ENCODE measurements around the gene ZNF846.
A peak's percentile ranks its signal among the peaks of the same experiment; 100 is the strongest.
"Not testable (repeated sequence)": the region's sequence is repeated elsewhere in the genome, so short reads cannot be mapped to it uniquely, and the experiment has no call there.

The ZNF846 gene

DNA sequence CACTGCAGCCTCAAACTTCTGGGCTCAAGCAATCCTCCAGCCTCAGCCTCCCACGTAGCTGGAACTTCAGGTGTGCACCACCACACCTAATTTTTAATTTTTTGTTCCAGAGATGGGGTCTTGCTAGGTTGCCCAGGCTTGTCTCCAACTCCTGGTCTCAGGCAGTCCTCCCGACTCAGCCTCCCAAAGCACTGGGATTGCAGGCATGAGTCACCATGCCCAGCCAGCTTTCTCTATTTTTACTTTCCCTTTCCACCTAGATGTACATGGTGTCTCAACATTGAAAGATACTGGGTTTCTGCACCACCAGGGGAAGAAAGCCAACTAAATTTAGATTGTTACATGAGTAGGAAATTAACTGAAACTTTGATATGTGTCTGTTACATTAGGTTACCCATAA, 13.8 kb upstream of the ZNF846 start:
- DNase-seq, result no peak

- DNase-seq, result no peak
Measured at GRCh38 chr19:9757544-9758501, 10.7 kb downstream of the ZNF846 start.

- DNase-seq, result no peak
Measured at GRCh38 chr19:9752701-9753443, 15.7 kb downstream of the ZNF846 start.

- no peak for DNase-seq
Measured at GRCh38 chr19:9751446-9751845, 17.1 kb downstream of the ZNF846 start.

DNA sequence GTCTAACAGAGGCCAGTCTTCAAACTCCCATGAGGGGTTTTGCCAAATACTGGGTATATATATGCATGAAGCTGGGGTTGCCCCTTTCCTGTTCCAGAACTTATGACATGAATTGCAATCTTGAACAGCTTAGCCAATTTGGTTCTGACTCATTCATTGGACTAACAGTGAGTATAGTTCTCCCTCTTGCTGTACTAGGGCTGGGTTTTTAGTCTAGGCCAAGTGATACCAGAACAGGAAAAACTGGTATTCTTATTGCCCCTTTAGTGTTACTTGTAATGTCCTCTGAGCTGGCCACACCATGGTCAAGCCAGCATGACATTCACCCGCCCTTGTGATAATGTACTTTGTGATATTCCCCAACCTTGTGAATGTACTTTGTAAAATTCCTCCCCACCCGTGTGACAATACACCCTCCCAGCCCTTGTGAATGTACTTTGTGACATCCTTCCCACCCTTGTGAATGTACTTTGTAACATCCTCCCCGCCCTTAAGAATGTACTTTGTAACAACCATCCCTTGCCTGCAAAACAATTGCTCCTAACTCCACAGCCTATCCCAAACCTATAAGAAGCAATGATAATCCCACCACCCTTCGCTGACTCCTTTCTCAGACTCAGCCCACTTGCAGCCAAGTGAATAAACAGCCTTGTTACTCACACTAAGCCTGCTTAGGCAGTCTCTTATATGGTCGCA, 26.9 kb downstream of the ZNF846 start:
- no peak for DNase-seq

- peak; percentile 8 for DNase-seq
Measured at GRCh38 chr19:9735986-9736385, 32.6 kb downstream of the ZNF846 start.

GRCh38 chr19:9730056-9730455, 38.5 kb downstream of the ZNF846 start:
- not testable (repeated sequence) for DNase-seq

- no peak for DNase-seq
Measured at GRCh38 chr19:9729162-9729561, 39.4 kb downstream of the ZNF846 start.

DNA sequence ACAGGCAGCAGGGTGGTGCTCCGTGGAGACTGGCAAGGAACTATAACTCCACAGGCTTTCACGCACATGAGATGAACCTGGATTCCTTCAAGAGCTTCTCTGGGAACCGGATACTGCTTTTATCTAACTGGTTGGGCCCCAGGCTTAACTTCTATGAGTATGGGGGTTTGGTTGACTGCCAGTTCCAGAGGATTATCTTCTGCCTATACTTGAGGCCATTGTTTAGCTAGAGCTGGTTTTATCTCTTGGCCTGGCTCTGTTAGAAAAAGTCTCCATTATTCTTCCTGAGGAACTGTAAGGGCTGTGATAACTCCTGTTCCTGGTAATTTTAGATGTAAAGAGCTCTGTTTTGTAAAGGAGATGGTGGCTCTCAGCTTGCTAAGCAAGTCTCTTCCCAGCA, 40.9 kb downstream of the ZNF846 start:
- no peak for DNase-seq

DNA sequence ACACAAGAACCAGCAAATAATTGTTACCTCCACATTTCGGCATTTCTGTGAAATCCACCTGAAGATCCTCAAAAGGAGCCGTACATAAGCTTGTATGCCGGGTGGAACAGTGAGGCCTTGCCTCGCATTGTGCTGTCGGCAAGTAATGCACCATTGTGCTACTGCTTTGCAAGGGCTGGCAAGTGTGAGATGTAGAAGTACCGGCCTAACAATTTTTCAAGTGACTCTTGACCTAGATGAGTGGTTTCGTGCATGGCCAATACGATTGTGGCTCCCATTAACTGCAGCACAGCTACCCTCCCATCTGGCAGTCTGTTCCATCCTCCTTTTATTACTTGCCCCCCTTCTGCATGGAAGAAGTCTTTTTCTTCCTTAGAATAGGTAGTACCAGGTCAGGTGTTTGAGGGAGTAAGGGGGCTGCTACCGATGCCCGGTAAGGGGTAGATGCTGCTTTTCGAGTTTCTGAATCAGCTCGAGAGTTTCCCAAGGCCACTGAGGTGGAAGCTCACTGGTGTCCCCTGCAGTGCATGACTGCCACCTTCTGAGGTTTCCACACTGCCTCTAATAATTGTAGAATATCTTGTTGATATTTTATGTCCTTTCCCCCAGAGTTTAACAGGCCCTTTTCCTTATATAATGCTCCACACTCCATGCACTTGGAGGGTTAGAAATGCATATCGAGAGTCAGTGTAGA, 42.9 kb downstream of the ZNF846 start:
- not testable (repeated sequence) for DNase-seq

GRCh38 chr19:9724157-9724556, 44.4 kb downstream of the ZNF846 start:
- no peak for DNase-seq

- no peak for DNase-seq
Measured at GRCh38 chr19:9721861-9722260, 46.7 kb downstream of the ZNF846 start.

DNA sequence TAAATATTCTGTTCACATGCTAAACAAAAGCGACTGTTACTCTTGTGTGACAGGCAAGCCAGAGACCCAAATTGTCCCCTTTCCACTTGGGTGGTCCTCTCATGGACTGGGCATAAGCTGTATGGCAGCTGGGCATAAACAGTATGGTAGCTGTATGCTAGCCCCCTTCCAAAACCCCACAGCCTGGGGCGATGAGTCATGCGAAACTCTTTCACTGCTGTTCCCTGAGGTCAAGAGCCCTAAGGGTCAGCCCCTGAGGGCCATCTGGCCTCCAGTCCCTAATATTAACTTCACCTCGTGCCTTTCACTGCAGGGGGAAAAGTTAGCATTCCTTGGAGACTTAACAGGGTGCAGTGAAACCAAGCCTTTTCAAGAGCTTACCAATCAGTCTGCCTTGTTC, 48.0 kb downstream of the ZNF846 start:
- DNase-seq, result no peak

- no peak for DNase-seq
Measured at GRCh38 chr19:9711815-9712214, 56.7 kb downstream of the ZNF846 start.

GRCh38 chr19:9709305-9709704, 59.2 kb downstream of the ZNF846 start:
- no peak for DNase-seq

DNA sequence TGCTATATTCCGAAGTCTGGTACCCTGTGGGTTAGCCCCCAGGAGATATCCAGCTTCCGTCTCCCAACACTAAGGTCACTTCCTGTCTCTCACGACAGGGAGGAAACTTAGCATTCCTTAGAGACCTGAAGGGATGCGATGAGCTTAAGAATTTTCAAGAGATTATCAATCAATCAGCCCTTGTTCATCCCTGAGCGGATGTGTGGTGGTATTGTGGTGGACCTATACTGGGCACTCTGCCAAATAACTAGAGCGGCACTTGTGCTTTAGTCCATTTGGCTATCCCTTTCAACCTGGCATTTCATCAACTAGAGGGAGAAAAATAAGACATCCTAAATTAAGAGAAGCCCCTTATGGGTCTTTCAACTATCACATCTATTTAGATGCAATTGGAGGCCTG, 62.7 kb downstream of the ZNF846 start:
- no peak for DNase-seq

DNA sequence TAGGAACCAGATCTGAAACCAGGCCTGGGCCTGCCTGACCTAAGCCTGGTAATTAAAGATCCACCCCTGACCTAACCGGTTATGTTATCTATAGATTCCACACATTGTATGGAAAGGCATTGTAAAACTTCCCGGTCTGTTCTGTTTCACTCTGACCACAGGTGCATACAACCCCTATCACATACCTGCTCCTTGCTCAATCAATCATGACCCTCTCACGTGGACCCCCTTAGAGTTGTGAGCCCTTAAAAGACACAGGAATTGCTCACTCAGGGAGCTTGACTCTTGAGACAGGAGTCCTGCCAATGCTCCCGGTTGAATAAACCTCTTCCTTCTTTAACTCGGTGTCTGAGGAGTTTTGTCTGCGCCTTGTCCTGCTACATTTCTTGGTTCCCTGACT, 66.4 kb downstream of the ZNF846 start:
- no peak for DNase-seq
